ENCODE results near the gene TGM5.

- TF ChIP-seq POLR2AphosphoS5 (IDR thresholded peaks at IDR 0.05; ENCODE audit: low read depth, low read length): no peak
- no peak for TF ChIP-seq TAF1 (IDR thresholded peaks at IDR 0.05; ENCODE audit: borderline replicate concordance, low read depth, low read length)
- no peak for TF ChIP-seq POLR2A (IDR thresholded peaks at IDR 0.05; ENCODE audit: low read depth, low read length)
These were observed 55.9 kb downstream of the TGM5 start for GRCh38 chr15:43210807-43211206.
